Activated CD4-positive, alpha-beta T cell treated with anti-CD3 and anti-CD28 coated beads for 1 hour (primary cell): ENCODE data around the gene OR10A5.
"Not testable (repeated sequence)": the region's sequence is repeated elsewhere in the genome, so short reads cannot be mapped to it uniquely, and the experiment has no call there.

Source experiments
- DNase-seq: peaks from one replicate; pipeline ENCODE4 v3.0.0-alpha.2; 2020

Gene OR10A5, protein sequence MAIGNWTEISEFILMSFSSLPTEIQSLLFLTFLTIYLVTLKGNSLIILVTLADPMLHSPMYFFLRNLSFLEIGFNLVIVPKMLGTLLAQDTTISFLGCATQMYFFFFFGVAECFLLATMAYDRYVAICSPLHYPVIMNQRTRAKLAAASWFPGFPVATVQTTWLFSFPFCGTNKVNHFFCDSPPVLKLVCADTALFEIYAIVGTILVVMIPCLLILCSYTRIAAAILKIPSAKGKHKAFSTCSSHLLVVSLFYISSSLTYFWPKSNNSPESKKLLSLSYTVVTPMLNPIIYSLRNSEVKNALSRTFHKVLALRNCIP

GRCh38 chr11:6845383-6845782, at the start of gene OR10A5:
OR10A5 (plus strand) TSS chr11:6845683; CDS start chr11:6845683, 0 bp downstream.
- no peak for DNase-seq

GRCh38 chr11:6799402-6799801, 46.1 kb upstream of the OR10A5 start, which contains the start of gene OR6A2:
OR6A2 (minus strand) TSS chr11:6799689; CDS start chr11:6795708, 3,981 bp downstream.
- DNase-seq, result no peak

DNA sequence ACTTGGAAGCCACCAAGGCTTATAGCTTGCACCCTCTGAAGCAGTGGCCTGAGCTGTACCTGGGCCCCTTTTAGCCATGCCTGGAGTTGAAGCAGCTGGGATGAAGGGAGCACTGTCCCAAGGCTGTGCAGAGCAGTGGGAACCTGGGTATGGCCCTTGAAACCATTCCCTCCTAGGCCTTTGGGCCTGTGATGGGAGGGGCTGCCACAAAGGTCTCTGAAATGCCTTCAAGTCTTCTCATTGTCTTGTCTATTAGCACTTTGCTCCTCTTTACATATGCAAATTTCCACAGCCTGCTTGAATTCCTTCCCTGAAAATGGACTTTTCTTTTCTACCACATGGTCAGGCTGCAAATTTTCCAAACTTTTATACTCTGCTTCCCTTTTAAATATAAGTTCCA, 44.4 kb upstream of the OR10A5 start:
- not testable (repeated sequence) for DNase-seq

DNA sequence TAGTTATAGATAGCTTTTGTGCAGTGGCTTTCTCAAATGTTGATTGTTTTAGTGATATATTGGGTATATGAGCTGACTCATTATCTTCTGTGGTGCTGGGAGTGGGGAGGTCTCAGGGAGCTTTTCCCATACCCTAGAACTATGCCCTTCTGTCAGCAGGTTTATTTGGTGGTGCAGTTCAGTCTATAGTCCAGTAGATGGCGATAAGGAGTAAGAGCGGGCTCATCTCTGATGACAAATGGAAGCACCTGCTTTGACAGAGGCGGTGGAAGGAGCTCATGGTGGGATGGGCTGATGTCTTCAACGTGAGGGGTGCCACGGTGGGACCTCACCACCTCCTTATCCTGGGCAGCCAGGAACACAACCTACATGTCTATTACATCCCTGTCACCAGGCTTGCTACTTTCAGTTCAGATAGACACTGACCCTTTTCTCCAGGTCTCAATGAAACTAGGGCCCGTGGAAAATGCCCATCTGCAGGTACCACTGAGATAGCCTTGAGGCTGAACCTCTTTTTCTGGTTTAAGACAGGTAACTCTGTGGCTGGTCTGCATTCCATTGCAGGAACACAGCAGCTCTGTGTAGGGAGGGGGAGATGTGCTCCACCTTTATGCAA, 33.0 kb upstream of the OR10A5 start:
- no peak for DNase-seq

DNA sequence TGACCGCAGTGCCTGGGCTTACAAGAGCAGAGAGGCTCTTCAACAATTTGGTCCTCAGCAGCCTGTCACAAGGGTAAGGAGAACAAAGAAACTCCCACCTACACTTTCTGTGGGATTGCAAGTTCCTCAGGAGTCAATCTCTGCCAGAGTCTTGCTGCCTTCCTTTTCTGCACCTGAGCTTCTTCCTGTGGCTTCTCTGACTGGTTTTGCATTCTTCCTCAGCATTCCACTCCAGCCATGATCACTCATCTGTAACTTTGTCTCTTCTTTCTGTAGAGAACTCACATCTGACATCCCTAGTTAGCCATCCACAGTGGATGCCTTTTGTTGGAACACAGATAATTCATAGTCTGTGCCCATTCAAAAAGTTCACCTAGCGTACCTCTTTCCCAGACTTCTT, 31.8 kb upstream of the OR10A5 start:
- DNase-seq, result no peak

DNA sequence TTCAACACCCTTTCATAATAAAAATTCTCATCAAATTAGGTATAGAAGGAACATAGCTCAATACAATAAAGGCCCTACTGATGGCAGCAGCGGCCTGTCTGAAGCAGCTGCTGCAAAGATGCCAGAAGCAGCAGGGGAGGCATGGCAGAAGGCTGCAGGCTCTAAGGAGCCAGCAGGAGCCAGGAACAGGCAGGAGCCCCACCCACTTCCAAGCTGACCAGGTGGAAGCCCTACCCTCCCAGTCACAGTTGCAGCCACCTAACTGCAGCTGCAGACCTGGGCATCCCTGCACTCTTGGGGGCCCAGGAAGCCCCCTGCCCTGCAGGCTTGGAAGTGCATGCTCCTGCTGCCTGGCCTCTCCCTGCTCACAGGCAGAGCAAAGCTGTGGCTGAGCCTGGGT, 27.8 kb upstream of the OR10A5 start:
- no peak for DNase-seq

DNA sequence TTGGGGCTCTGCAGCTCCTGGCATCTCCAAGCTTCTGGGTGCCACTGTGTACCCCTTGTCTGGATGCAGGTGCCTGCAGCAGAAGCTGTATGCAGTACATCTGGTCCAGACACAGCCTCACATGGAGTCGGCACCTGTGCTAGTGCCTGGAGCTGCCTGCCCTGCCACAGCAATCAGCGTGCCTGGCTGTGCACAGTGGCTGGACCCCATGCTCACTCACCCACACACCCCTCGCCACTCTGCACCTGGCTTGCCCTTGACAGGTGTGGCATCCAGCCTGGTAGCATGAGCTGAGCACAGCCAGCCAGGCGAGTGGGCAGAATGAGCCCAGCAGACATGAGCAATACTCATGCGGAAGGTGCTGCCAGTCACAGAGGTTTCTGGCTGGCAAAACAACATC, 26.5 kb upstream of the OR10A5 start:
- DNase-seq, result no peak

- DNase-seq, result no peak
Observed at GRCh38 chr11:6824136-6824823, 21.2 kb upstream of the OR10A5 start.

- no peak for DNase-seq
Observed at GRCh38 chr11:6825231-6825744, 20.2 kb upstream of the OR10A5 start.

GRCh38 chr11:6828103-6828502, 17.4 kb upstream of the OR10A5 start:
- no peak for DNase-seq

- DNase-seq, result no peak
Observed at GRCh38 chr11:6833356-6833755, 12.1 kb upstream of the OR10A5 start.

DNA sequence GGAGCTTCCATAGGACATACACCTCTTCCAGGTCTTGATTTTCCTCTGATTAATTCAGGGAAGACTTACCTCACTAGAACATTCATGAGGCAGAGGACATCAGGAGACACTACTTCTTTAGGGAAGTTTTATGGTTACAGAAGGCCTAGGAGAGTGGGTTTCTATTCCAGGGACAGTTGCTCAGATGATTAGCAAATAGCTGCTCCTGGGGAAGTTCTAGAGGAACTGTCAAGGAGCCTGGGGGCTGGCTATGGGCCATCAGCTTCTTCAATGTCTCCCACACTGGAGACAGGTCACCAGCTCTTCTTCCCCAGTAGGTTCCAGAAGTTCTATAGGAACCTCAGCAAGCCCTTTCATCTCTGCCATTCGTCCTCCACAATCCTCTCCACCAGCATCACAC, 11.5 kb upstream of the OR10A5 start:
- DNase-seq, result no peak

DNA sequence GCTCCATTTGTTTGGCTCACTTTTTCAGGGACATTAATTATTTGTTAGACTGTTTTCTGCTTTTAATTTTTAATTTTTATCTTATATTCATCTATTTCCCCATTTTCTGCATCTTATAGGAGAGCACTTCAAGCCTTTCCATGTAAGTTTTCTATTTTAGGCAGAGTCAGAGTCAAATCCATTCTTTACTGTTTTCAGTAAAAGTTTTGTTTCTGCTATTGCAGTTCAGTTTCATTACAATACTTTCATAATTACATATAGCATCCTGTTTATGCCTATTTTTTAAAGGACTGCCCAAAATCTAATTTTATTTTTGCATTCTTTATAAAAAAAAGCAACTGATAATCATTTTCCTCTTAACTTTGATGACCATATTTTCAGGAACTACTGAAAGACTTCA, 3.8 kb upstream of the OR10A5 start:
- DNase-seq, result no peak

DNA sequence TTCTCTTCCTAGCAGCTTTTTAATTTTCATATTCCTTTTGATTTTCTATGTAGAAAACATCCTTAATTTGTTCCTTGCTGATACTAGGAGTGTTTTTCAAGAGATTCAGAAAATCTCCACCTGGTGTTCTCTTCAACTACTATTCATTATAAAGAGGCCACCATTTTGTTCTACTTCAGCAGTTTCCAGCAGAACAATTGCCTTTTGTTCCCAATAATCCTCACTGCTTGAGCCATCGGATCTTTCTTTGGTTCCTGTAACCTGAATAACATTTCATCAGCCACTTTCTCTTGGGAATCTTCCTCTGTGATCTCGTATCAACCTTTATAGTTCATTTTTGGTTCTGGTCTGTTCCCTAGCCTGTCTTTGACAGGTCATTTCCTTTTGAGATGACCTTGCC, 1.8 kb upstream of the OR10A5 start:
- DNase-seq, result no peak

DNA sequence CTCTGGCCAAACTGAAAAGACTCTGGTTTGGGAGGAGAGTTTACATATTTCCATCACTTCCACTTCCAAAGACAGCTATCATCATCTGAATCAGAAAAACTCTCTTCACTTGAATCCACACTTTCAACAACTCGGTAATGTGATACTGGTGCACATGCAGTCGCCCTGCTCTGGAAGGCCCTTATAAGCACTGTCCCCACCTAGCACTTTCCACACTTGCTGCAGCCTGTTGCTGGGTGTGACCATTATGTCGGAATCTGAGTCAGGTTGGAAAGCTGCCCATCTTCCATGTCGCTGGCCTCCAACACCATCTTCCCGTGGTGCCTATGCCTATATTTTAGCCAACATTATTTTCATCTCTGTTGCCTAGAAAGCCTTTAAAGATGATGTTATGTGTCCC, 1.1 kb upstream of the OR10A5 start:
- DNase-seq, result no peak

GRCh38 chr11:6850526-6850925, 5.0 kb downstream of the OR10A5 start:
- no peak for DNase-seq

GRCh38 chr11:6854801-6855200, 9.3 kb downstream of the OR10A5 start:
- not testable (repeated sequence) for DNase-seq

DNA sequence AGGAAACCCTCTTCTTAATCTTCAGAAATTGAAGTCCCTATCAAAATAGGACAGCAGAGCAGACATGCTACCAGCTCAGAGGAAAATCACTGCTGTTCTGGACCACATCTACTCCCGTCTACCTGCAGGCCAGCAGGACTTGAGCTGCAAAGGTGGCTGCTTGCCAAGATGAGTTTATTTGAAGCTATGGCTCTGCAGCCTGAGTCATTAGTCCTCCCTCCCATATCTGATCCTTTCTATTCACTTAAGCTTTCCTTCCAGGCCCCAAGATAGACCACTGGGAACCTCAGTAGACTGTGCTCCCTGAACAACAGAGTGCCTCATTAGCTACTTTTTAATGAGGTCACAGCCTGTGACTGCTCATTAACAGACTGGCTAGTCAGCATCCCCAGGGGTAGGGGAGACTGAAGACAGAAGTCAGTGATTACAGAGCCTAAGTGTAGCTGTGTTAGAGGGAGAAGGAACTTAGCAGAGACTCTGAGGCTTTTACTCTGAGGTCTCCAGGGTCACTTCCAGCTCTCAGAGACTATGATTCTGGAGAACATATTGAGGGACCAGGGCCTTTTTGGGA, 10.6 kb downstream of the OR10A5 start:
- no peak for DNase-seq

DNA sequence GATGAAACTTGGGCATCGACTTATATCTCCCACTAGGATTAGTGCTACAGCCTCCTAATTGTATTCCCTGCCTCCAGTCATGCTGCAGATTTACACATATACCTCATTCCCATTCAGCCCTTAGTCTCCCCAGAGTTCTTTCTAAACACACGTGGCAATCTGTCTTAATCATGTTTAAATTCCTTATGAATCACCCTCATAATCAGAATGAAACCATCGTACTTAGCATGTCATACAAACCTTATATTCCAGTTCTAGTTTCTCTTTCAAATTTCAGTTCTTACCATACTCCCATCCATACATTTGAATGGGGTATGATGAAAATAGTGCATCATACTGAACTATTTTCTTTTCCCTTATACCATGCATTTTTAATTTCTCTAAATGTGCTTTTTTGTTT, 11.4 kb downstream of the OR10A5 start:
- DNase-seq, result no peak

DNA sequence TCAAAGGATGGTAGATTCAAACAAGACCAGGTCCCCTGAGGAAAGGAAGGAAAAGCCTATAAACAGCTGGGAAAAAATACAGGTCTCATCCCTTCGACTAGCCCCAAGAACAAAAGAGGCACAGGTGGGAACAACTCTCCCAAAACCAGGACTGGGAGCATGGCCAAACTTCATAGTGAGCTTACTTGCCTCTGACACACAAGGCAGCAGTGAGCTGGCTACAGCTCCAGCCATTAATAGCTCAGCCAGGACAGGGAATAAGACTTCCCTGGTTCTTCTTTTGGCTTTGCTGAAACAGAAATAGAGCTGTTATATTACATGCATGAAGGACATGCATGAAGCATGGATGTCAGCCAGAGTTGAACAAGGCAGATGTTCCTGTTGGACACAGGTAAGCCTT, 17.5 kb downstream of the OR10A5 start, which contains the start of gene OR10A2:
Gene OR10A2 (plus strand): TSS at position 97 of the 400 bp plus-strand sequence. CDS start 6,698 bp downstream, outside the sequence.
- no peak for DNase-seq

DNA sequence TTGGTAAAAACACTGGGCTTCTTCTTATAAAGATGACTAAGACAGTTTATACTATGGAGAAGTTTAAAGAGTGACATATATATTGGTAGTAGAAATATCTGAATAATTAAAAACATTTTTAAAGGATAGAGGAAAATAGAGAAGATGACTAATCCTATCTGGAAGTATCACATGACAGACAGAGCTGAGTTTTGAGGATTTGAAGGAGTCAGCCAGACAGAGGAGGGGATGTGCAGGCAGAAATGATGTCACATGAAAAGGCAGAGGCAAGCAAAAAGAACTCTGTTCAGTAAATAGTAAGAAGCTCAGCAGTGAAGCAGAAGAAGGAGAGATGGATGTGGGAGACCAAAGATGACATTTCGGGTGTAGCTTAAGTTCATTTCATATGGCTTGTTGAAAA, 19.0 kb downstream of the OR10A5 start:
- no peak for DNase-seq

DNA sequence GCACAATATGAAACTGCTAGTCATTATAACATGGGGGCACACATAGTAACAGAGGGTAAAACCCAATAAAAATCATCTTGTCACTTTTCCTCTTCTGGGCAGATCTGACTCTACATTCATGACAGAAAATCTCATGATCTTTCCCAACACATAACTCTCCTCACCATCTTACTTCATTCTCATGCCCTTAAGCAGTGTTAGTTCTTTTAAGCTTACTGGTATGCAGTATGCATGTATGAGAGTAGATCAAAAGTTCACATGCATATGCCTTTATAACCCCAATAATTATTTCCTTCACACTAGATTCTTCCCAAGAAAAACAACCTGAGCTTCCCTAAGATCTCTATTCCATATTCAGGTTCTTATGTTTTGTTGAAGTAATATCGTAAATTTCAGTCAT, 25.8 kb downstream of the OR10A5 start:
- DNase-seq, result no peak

GRCh38 chr11:6875761-6876160, 30.3 kb downstream of the OR10A5 start:
- DNase-seq, result no peak
